GM19468 (cell line): ENCODE data around the gene OR1M1.

ENCODE experiments used
- ATAC-seq: cut with Tn5 transposase; IDR thresholded peaks from one replicate; pipeline ENCODE4 v1.9.1; 2021; ENCODE audit warnings: mild to moderate bottlenecking, moderate library complexity, moderate number of reproducible peaks; ENCODE audit not compliant: unreplicated experiment; ENCODE audit errors: extremely low read depth

OR1M1 gene

GRCh38 chr19:9073806-9074205 lies 13.1 kb upstream of the OR1M1 start:
- no peak for ATAC-seq

GRCh38 chr19:9075064-9075949 lies 11.6 kb upstream of the OR1M1 start:
- ATAC-seq, result no peak

- ATAC-seq, result no peak
Measured at GRCh38 chr19:9076901-9077300, 10.0 kb upstream of the OR1M1 start.

GRCh38 chr19:9078651-9079050 lies 8.2 kb upstream of the OR1M1 start:
- ATAC-seq, result no peak

GRCh38 chr19:9107375-9107774 lies 20.5 kb downstream of the OR1M1 start, which contains the start of gene OR7G2:
OR7G2 (minus strand) TSS chr19:9107475; CDS start chr19:9103243, 4,232 bp downstream.
- no peak for ATAC-seq

- no peak for ATAC-seq
Measured at GRCh38 chr19:9109959-9110358, 23.1 kb downstream of the OR1M1 start.

GRCh38 chr19:9115307-9115813 lies 28.5 kb downstream of the OR1M1 start, which contains the start of gene OR7G1:
OR7G1 (minus strand) TSS chr19:9115763; CDS start chr19:9115763, 0 bp downstream.
- ATAC-seq, result no peak

GRCh38 chr19:9116547-9116946 lies 29.7 kb downstream of the OR1M1 start:
- no peak for ATAC-seq

GRCh38 chr19:9126900-9127405 lies 40.1 kb downstream of the OR1M1 start, which contains the start of gene OR7G3:
OR7G3 (minus strand) TSS chr19:9126950; CDS start chr19:9126950, 0 bp downstream.
- no peak for ATAC-seq

GRCh38 chr19:9128171-9128570 lies 41.3 kb downstream of the OR1M1 start:
- ATAC-seq, result no peak

GRCh38 chr19:9130965-9131364 lies 44.1 kb downstream of the OR1M1 start:
- ATAC-seq, result no peak

GRCh38 chr19:9132422-9132821 lies 45.6 kb downstream of the OR1M1 start:
- no peak for ATAC-seq

GRCh38 chr19:9139609-9140158 lies 52.8 kb downstream of the OR1M1 start:
- no peak for ATAC-seq

GRCh38 chr19:9140159-9140874 lies 53.5 kb downstream of the OR1M1 start, which contains the start of gene ZNF317:
ZNF317 (plus strand) TSS chr19:9140397; CDS start chr19:9156017, 15,620 bp downstream.
- ATAC-seq, result peak; percentile 74

GRCh38 chr19:9144920-9145319 lies 58.1 kb downstream of the OR1M1 start:
- no peak for ATAC-seq
